IPS-18c (cell line): Measurements from ENCODE around the gene ENKD1.
A peak's percentile ranks its signal among the peaks of the same experiment; 100 is the strongest.

Experiments used
- H3K4me3 ChIP-seq: 2 replicates; pipeline ENCODE4 v1.7.0; 2013; ENCODE audit warnings: low read depth, mild to moderate bottlenecking, low read length, moderate library complexity; ENCODE audit not compliant: insufficient read depth
- H3K9me3 ChIP-seq: one replicate; pipeline ENCODE4 v1.6.1; 2013; ENCODE audit warnings: mild to moderate bottlenecking, low read length, moderate library complexity; ENCODE audit not compliant: control insufficient read depth, insufficient read depth

The ENKD1 gene

GRCh38 chr16:67667817-67668494, 1.4 kb upstream of the ENKD1 start:
- Histone ChIP-seq H3K9me3 (no peaks in the 10 kb centered on the region), H3K4me3 (0 out of 2 replicates have a peak overlapping the region, but pooled peaks have one; percentile 9)

- Histone ChIP-seq H3K4me3 (peak overlapping the region; percentile 9), H3K9me3 (no peaks in the 10 kb centered on the region)
These were observed 885 bp upstream of the ENKD1 start for GRCh38 chr16:67667453-67667816.

- Histone ChIP-seq H3K9me3 (no peaks in the 10 kb centered on the region), H3K4me3 (peak overlapping the region; percentile 87)
These were observed 458 bp downstream of the ENKD1 start for GRCh38 chr16:67666032-67666551.

- Histone ChIP-seq H3K9me3 (no peaks in the 10 kb centered on the region), H3K4me3 (peak overlapping the region; percentile 87)
These were observed 952 bp downstream of the ENKD1 start for GRCh38 chr16:67665598-67665997.

GRCh38 chr16:67664871-67665270, 1.7 kb downstream of the ENKD1 start:
- Histone ChIP-seq H3K9me3 (no peaks in the 10 kb centered on the region), H3K4me3 (no peak overlapping the region)

GRCh38 chr16:67664258-67664657, 2.3 kb downstream of the ENKD1 start:
- Histone ChIP-seq H3K4me3 (no peak overlapping the region), H3K9me3 (no peaks in the 10 kb centered on the region)

- H3K9me3 ChIP-seq = no peaks in the 10 kb centered on the region
- peak overlapping the region; percentile 31 for H3K4me3 ChIP-seq
These were observed 2.7 kb downstream of the ENKD1 start for GRCh38 chr16:67663877-67664222.

GRCh38 chr16:67663151-67663876, 3.2 kb downstream of the ENKD1 start:
- no peaks in the 10 kb centered on the region for H3K9me3 ChIP-seq
- H3K4me3 ChIP-seq = peak overlapping the region; percentile 31

- no peak overlapping the region for H3K4me3 ChIP-seq
- H3K9me3 ChIP-seq = no peaks in the 10 kb centered on the region
These were observed 3.9 kb downstream of the ENKD1 start for GRCh38 chr16:67662653-67663010.

GRCh38 chr16:67661886-67662652, 4.5 kb downstream of the ENKD1 start:
- H3K4me3 ChIP-seq = peak overlapping the region; percentile 68
- no peaks in the 10 kb centered on the region for H3K9me3 ChIP-seq

- peak overlapping the region; percentile 68 for H3K4me3 ChIP-seq
- no peaks in the 10 kb centered on the region for H3K9me3 ChIP-seq
These were observed 5.3 kb downstream of the ENKD1 start for GRCh38 chr16:67661101-67661761.

- peak within 1 kb of the TSS; percentile 68 for H3K4me3 ChIP-seq
- no peaks in the 10 kb centered on the region for H3K9me3 ChIP-seq
These were observed 6.0 kb downstream of the ENKD1 start, which contains the start of gene PARD6A for GRCh38 chr16:67660564-67661028. PARD6A (plus strand) TSS chr16:67660960; CDS start chr16:67661039, 79 bp downstream.

GRCh38 chr16:67659675-67660563, 6.6 kb downstream of the ENKD1 start, which contains the start of gene ACD:
ACD (minus strand) TSS chr16:67660260; CDS start chr16:67660220, 40 bp downstream.
- peak within 1 kb of the TSS; percentile 68 for H3K4me3 ChIP-seq

GRCh38 chr16:67658849-67659674, 7.5 kb downstream of the ENKD1 start:
- Histone ChIP-seq H3K9me3 (no peaks in the 10 kb centered on the region), H3K4me3 (peak overlapping the region; percentile 68)

More at GRCh38 chr16:67659675-67660563, 6.6 kb downstream of the ENKD1 start, which contains the start of gene ACD:
- H3K9me3 ChIP-seq = no peaks in the 10 kb centered on the region

GRCh38 chr16:67657751-67658518, 8.6 kb downstream of the ENKD1 start:
- Histone ChIP-seq H3K4me3 (no peak overlapping the region), H3K9me3 (no peaks in the 10 kb centered on the region)
